ENCODE results near the gene HBM. TPM values are rescaled to one million over a fixed set of nuclear protein-coding genes. Genes with fewer than 3 reads are reported as not detected.
"Not testable (repeated sequence)": the region's sequence is repeated elsewhere in the genome, so short reads cannot be mapped to it uniquely, and the experiment has no call there.

Gene HBM
- total and polyA plus RNA-seq, 10 of the 15 experiments (the other 5 are each of a cell fraction or from before 2014, with no cell fraction given) = 0.23 TPM; not detected in 9

GRCh38 chr16:170788-171187 is 5.0 kb downstream of the HBM start (continued):
- TF ChIP-seq ZBTB11 (CRISPR knock-in tag; IDR thresholded peaks at IDR 0.05) (no peak), HCFC1 (IDR thresholded peaks at IDR 0.05; ENCODE audit: low read length) (no peak), ZNF274 (IDR thresholded peaks at IDR 0.05; ENCODE audit: insufficient read depth, insufficient read length) (no peak), SREBF1 (IDR thresholded peaks at IDR 0.05; ENCODE audit: low read length) (no peak), RELA (IDR thresholded peaks at IDR 0.05; ENCODE audit: borderline replicate concordance, partially characterized antibody) (no peak), NR2C1 (IDR thresholded peaks at IDR 0.05) (no peak), ZNF24 (IDR thresholded peaks at IDR 0.05) (no peak), TBL1XR1 (IDR thresholded peaks at IDR 0.05; ENCODE audit: low read depth, low read length) (no peak), CTCF (IDR thresholded peaks at IDR 0.05 in 2 of 3, conservative IDR thresholded peaks at IDR 0.05 in 1 of 3; ENCODE audit: control insufficient read depth in 2 of 3, extremely low read depth in 1 of 3, insufficient read depth in 1 of 3, low read depth in 3 of 3, low read length in 3 of 3) (no peak), MLLT1 (IDR thresholded peaks at IDR 0.05) (no peak), RB1 (IDR thresholded peaks at IDR 0.05; ENCODE audit: borderline replicate concordance) (no peak)

GRCh38 chr16:172374-172941 is 6.7 kb downstream of the HBM start, which contains the start of gene HBA2:
Gene HBA2 (plus strand): TSS chr16:172876. CDS start chr16:172913, 37 bp downstream.
- H2AFZ ChIP-seq (ENCODE audit: control insufficient read depth, low read depth, low read length); FAIRE-seq; DNase-seq (ENCODE audit: low read depth, low spot score); CTCF ChIA-PET; H4K20me1 ChIP-seq (ENCODE audit: control insufficient read depth, insufficient read depth); SMC1A ChIA-PET (ENCODE audit: uncharacterized antibody, unreplicated experiment); RAD21 ChIA-PET (ENCODE audit: unreplicated experiment); H3K79me2 ChIP-seq (ENCODE audit: control insufficient read depth, insufficient read depth, low read length); in situ Hi-C loops (cut with MboI); ATAC-seq; BruUV-seq (replicated peaks); H3K4me1 ChIP-seq (ENCODE audit: control insufficient read depth, insufficient read depth, low read length); H3K4me2 ChIP-seq (ENCODE audit: control insufficient read depth, insufficient read depth); intact Hi-C loops (cut with micrococcal nuclease; ENCODE audit: unreplicated experiment); H3K9me3 ChIP-seq (replicated peaks; ENCODE audit: control insufficient read depth, insufficient read depth, low read length); H3K4me3 ChIP-seq; H3K9ac ChIP-seq (ENCODE audit: control insufficient read depth, insufficient read depth, low read length); H3K27ac ChIP-seq (ENCODE audit: control insufficient read depth, insufficient read depth); POLR2A ChIA-PET; H3K36me3 ChIP-seq (ENCODE audit: control insufficient read depth in 2 of 2, insufficient read depth in 2 of 2, low read length in 1 of 2): not testable (repeated sequence)
- WGBS (ENCODE audit: insufficient coverage, insufficient replicate concordance, low lambda C conversion rate, missing lambda C conversion rate) = no CpG with 5 or more reads among the region's 74 CpGs
- peaks cover 5 to 11% of the 10 kb centered on the region in 2 experiments for H3K27me3 ChIP-seq (replicated peaks in 1 of 2; ENCODE audit: control insufficient read depth in 2 of 2, insufficient read depth in 2 of 2, low read length in 1 of 2)

All from GM12878 (cell line).